GM18502 (cell line): Measurements from ENCODE around the gene LMCD1.
"Not testable (repeated sequence)": the region's sequence is repeated elsewhere in the genome, so short reads cannot be mapped to it uniquely, and the experiment has no call there.

Experiments used
- ATAC-seq: cut with Tn5 transposase; IDR thresholded peaks from one replicate; pipeline ENCODE4 v1.9.1; 2021; ENCODE audit warnings: mild to moderate bottlenecking; ENCODE audit not compliant: unreplicated experiment, poor library complexity

Gene LMCD1

GRCh38 chr3:8579096-8579495 is 77.5 kb downstream of the LMCD1 start:
- ATAC-seq, result peak; percentile 98

- no peak for ATAC-seq
These were observed 78.3 kb downstream of the LMCD1 start for GRCh38 chr3:8579943-8580342.

- ATAC-seq, result not testable (repeated sequence)
These were observed 78.8 kb downstream of the LMCD1 start for GRCh38 chr3:8580434-8580833.

- no peak for ATAC-seq
These were observed 79.8 kb downstream of the LMCD1 start for GRCh38 chr3:8581373-8581772.

DNA sequence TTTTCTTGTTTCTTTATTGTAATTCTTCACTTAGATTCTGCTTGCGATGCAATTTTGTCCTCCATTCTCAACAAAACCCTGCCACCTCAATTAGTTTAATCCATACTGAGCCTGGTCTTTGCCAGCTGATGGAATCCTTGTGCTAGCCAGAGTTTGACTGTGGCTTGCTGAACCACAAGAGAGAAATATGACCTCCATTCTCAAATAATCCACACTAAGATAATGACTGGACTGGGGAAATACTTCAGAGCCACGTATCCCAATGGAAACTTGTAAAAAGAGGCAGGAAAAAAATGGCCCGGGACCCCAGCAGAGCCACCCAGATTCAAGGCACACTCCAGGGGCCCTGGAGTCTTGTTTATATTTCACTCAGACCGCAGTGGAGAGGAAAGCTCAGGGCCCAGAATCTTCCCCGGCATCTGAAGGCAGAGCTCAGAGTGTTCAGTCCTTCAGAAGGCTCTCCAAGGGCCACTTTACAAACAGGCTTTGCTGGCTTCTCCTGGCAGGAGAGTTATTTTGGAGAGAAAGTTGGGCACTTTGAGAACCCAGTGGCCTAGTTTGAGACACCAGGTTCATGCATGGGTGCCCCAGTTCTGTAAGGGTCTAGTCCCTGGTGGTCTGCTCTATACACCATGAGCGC is 80.3 kb downstream of the LMCD1 start:
- ATAC-seq, result no peak

DNA sequence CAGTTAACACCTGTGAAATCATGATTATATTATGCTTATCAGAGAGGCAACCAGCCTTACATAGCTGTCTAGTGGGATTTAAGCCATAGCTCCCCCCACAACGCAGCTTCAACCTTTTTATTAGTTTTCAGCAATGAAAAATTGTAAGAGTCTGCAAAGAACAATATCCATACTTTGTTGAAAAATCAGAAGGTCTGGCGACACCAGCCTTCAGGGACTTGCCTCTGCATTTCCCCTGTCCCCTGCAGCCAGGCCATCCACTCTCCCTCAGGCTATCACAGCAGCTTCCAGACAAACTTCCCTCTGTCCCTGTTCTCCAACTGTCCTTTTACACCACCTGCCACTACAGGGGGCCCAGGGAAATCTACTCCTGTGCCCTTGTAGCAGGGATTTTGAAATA is 83.0 kb downstream of the LMCD1 start:
- no peak for ATAC-seq

- ATAC-seq, result no peak
These were observed 88.4 kb downstream of the LMCD1 start for GRCh38 chr3:8589880-8590556.

DNA sequence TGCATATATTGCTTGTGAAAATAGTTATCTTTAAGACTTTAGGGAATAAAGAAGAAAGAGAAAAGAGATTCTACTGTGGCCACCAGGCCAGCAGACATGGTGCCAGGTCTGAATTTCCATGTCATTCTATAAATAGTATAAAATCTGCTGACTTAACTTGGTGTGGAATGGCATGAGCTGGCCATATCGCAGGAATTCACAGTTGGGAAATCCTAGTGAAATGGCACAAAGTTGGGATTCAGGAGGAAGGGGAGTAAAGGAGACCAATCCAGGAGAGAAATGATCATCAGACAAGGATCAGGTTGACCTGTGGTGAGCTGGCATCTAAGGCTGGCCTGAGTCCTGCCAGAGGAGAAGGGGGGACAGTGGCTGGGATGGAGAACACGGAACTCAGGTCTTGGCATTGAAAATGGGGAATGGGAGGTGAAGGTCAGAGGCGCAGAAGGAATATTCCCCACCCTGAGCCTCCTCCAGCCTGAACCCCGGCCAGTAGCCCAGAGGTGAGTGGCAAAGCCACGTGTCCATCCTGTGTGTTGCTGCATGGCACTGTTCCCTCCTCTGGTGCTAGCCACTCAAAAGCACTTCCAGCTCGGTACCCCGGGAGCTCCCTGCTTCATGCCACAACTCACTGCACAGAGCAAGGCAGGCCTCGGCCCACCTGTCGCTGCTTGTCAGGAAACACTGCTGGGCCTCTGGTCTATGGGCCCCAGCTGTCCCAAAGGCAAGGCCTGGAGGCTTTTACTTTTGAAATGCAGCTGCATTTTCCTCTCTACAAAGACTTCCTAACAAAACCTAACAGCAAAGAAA is 91.6 kb downstream of the LMCD1 start:
- ATAC-seq, result no peak

- ATAC-seq, result no peak
These were observed 93.6 kb downstream of the LMCD1 start for GRCh38 chr3:8595252-8595651.

GRCh38 chr3:8595695-8596115 is 94.1 kb downstream of the LMCD1 start:
- no peak for ATAC-seq

GRCh38 chr3:8596321-8597218 is 94.9 kb downstream of the LMCD1 start:
- no peak for ATAC-seq

DNA sequence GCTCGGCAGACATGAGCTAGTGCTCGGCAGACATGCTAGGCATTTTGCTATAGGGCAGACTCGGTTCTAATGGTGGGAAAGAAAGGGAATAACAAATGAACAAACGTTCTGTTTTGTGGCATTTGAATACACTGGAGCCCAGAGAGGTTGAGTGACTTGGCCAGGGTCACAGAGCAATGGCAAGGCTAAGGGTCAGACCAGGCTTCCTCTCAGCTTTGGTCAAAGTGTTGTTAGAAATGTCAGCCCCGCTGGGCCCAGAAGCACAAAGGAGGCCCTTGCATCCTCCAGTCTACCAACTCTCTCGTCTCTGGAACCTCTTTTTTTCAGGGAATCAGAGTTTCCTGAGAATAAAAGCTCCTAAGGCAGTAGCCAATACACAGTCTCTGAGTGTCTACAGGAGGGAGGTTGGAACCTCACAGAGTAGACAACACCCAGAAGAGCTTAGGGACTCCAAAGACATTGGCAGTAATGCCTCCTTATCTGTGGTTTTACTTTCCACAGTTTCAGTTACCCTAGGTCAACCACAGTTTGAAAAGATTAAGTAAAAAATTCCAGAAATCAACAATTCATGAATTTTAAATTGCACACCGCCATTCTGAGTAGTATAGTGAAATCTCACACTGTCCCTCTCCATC is 95.7 kb downstream of the LMCD1 start:
- no peak for ATAC-seq

DNA sequence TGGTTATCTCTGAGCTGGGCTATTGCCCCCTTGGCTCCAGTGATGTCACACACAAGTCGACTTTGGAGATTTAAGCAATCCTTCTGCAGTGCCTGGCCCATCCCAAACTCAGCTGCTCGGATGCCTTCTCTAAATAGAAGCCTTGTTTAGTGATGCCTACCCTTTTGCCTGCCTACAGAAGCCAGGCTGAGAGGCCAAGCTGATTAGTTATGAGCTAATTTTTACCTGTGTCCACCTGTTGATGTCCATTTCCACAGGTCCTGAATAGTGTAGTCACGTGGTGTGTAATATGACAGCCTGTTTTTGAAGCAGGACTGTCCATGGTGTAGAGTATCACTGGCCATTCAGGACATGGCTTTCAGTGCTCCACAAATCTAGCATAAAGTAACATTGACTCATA is 97.5 kb downstream of the LMCD1 start:
- ATAC-seq, result no peak

GRCh38 chr3:8600457-8600856 is 98.8 kb downstream of the LMCD1 start:
- ATAC-seq, result no peak

DNA sequence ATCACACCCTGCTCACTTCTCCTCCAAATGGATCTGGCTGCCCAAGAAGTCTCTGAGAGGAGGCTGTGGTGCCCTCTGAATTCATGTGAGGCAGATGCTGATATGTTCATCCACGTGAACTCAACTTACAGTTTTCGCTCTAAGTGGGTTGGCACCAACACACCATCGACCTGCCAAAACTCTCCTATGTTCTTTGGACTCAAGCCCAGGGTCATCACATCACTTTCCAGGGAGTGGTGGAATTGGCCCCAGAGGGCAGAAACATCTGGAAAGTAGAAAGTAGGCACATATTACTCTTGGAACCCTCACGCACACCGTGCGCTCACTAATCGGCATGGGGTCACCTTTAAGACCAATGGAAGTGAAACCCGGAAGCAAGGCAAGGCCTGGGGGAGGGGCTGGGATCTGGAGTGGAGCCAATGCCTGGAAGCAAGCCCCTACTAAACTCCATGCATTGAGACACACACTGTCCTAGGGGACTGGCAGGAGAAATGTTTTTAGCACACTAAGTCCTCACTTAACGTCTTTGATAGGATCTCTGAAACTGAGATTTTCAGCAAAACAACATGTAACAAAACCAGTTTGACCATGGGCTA is 101.6 kb downstream of the LMCD1 start:
- no peak for ATAC-seq

DNA sequence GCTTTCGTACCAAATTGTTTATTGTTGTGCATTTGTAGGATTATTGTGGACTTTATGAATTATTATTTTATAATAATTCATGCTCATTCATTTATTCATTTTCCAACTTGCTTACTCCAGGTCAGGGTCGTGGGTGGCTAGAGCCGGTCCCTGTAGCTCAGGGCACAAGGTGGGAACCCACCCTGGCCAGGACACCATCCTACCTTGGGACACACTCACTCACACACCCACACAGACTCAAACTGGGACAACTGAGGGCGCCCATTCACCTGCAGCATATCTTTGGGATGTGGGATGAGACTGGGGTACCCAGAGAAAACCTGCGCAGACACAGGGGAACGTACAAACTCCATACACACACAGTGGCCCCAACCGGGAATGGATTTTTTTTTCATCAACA is 102.4 kb downstream of the LMCD1 start:
- ATAC-seq, result no peak

- ATAC-seq, result no peak
These were observed 103.4 kb downstream of the LMCD1 start for GRCh38 chr3:8604988-8605387.

- ATAC-seq, result no peak
These were observed 105.1 kb downstream of the LMCD1 start for GRCh38 chr3:8606701-8607231.
